Fibroblast of lung (primary cell): ENCODE results near the gene KLHL2. TPM values are rescaled to one million over a fixed set of nuclear protein-coding genes. Genes with fewer than 3 reads are reported as not detected.

Experiments
- DNase-seq, 2 donors: peaks; one replicate each; pipeline versions ENCODE4 v3.0.0 to v3.0.0-alpha.2; 2010; ENCODE audit warnings: low read depth in 2 of 2
- H2AFZ ChIP-seq: 2 replicates; pipeline ENCODE4 v1.5.1; 2012; ENCODE audit warnings: low read length, control low read depth, inconsistent platforms
- H3K27ac ChIP-seq: 2 replicates; pipeline ENCODE4 v1.5.1; 2011; ENCODE audit warnings: low read length, control low read depth; ENCODE audit not compliant: insufficient read depth
- H3K27me3 ChIP-seq: 2 replicates; pipeline ENCODE4 v1.5.1; 2011; ENCODE audit warnings: mild to moderate bottlenecking, low read length; ENCODE audit not compliant: control insufficient read depth, insufficient read depth
- H3K36me3 ChIP-seq: 2 replicates; pipeline ENCODE4 v1.5.1; 2011; ENCODE audit warnings: low read length; ENCODE audit not compliant: control insufficient read depth, insufficient read depth
- H3K4me1 ChIP-seq: 2 replicates; pipeline ENCODE4 v1.5.1; 2011; ENCODE audit warnings: low read length; ENCODE audit not compliant: control insufficient read depth, insufficient read depth; ENCODE audit errors: extremely low read depth
- H3K4me2 ChIP-seq: 2 replicates; pipeline ENCODE4 v1.5.1; 2011; ENCODE audit warnings: low read length, control low read depth; ENCODE audit not compliant: insufficient read depth; ENCODE audit errors: extremely low read depth
- H3K4me3 ChIP-seq, 4 experiments: fragments of 200-600 bp in 1 of 4; sonication (generic) in 1 of 4; replicated peaks in 1 of 4; 2 replicates each; pipeline ENCODE4 v1.5.1; 2011 to 2016; ENCODE audit warnings: low read length in 4 of 4, low read depth in 3 of 4, mild to moderate bottlenecking in 3 of 4, control low read depth in 2 of 4, inconsistent platforms in 1 of 4, mixed read lengths in 1 of 4; ENCODE audit not compliant: insufficient read depth in 1 of 4; ENCODE audit errors: control extremely low read depth in 1 of 4
- H3K79me2 ChIP-seq: 2 replicates; pipeline ENCODE4 v1.5.1; 2012; ENCODE audit warnings: mild to moderate bottlenecking, low read length, inconsistent platforms; ENCODE audit not compliant: control insufficient read depth, insufficient read depth
- H3K9ac ChIP-seq: 2 replicates; pipeline ENCODE4 v1.5.1; 2011; ENCODE audit warnings: mild to moderate bottlenecking, low read length, control low read depth; ENCODE audit not compliant: insufficient read depth
- H3K9me3 ChIP-seq: 2 replicates; pipeline ENCODE4 v1.5.1; 2012; ENCODE audit warnings: low read depth, low read length; ENCODE audit not compliant: control insufficient read depth, insufficient read depth
- H4K20me1 ChIP-seq: 2 replicates; pipeline ENCODE4 v1.5.1; 2011; ENCODE audit warnings: low read length; ENCODE audit not compliant: control insufficient read depth, insufficient read depth; ENCODE audit errors: extremely low read depth
- EZH2 ChIP-seq: IDR thresholded peaks from 2 replicates; pipeline ENCODE4 v1.5.1; 2012; ENCODE audit warnings: low read length, control low read depth, mild to moderate bottlenecking; ENCODE audit errors: missing control alignments
- polyA plus RNA-seq, 2 donors: library from polyadenylated mRNA; depleted of rRNA in 1 of 2; stranded (reverse) in 1 of 2; unstranded in 1 of 2; fragments of >200 nt; gene quantifications; 2 replicates each; pipeline ENCODE4 v1.2.1, GENCODE V29; 2011 to 2012; ENCODE audit warnings: missing spikeins in 1 of 2
- total RNA-seq: library from RNA; depleted of rRNA; stranded (reverse); fragments of >200 nt; gene quantifications from 2 replicates; pipeline ENCODE4 v1.2.1, GENCODE V29; 2014
- TF ChIP-seq, protein P1 (sequence below), 2 donors: IDR thresholded peaks in 1 of 2; conservative IDR thresholded peaks in 1 of 2; 1 replicate in 1 of 2; 2 replicates in 1 of 2; pipeline ENCODE4 v1.5.1; 2011 to 2012; ENCODE audit warnings: low read length in 2 of 2, control low read depth in 1 of 2, inconsistent platforms in 1 of 2, low read depth in 1 of 2, mild to moderate bottlenecking in 1 of 2

KLHL2 gene
- total and polyA plus RNA-seq, 2 donors (not counting 1 experiment from before 2014, with no cell fraction given): 14.5 to 26.1 TPM

GRCh38 chr4:165199722-165200121, 7.6 kb upstream of the KLHL2 start:
- Histone ChIP-seq H3K4me1 (no peaks in the 10 kb centered on the region), H3K9ac (no peak overlapping the region), H3K27me3 (no peaks in the 10 kb centered on the region), H4K20me1 (no peaks in the 10 kb centered on the region), H3K9me3 (no peaks in the 10 kb centered on the region), H3K27ac (no peak overlapping the region), H3K79me2 (no peaks in the 10 kb centered on the region), H3K36me3 (no peaks in the 10 kb centered on the region), H2AFZ (no peak overlapping the region), H3K4me3 (no peak overlapping the region), H3K4me2 (no peak overlapping the region)
- TF ChIP-seq, protein P1, sequence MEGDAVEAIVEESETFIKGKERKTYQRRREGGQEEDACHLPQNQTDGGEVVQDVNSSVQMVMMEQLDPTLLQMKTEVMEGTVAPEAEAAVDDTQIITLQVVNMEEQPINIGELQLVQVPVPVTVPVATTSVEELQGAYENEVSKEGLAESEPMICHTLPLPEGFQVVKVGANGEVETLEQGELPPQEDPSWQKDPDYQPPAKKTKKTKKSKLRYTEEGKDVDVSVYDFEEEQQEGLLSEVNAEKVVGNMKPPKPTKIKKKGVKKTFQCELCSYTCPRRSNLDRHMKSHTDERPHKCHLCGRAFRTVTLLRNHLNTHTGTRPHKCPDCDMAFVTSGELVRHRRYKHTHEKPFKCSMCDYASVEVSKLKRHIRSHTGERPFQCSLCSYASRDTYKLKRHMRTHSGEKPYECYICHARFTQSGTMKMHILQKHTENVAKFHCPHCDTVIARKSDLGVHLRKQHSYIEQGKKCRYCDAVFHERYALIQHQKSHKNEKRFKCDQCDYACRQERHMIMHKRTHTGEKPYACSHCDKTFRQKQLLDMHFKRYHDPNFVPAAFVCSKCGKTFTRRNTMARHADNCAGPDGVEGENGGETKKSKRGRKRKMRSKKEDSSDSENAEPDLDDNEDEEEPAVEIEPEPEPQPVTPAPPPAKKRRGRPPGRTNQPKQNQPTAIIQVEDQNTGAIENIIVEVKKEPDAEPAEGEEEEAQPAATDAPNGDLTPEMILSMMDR (conservative IDR thresholded peaks at IDR 0.05 in 1 of 2, IDR thresholded peaks at IDR 0.05 in 1 of 2; ENCODE audit: low read depth in 1 of 2, low read length in 2 of 2): no peak
- no peak for TF ChIP-seq EZH2
- peak in 1 of 2 donors; percentile 87 for DNase-seq

DNA sequence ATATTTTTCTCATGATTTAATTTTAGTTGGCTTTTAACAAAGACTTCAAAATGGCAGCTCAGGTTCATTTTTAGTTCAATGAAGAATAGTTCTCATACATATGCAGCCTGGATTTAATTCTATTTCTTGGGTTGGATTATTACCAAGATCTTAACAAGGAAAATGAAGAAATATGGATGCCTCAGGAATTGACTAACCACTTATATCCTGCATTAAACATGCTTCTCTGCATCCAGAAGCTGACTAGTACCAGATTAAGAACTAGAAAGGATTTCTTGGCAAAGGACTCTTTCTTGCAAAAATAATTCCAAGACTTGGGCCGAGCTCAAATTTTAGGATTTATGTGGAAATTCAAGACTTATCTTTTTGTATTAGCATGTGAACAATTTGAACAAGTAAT, 5.6 kb upstream of the KLHL2 start:
- no peaks in the 10 kb centered on the region for H4K20me1 ChIP-seq
- no peak overlapping the region for H3K9ac ChIP-seq
- H3K27ac ChIP-seq: no peak overlapping the region
- H2AFZ ChIP-seq: no peak overlapping the region
- peaks cover 2% of the 10 kb centered on the region for H3K4me1 ChIP-seq
- no peak overlapping the region for H3K4me3 ChIP-seq
- no peaks in the 10 kb centered on the region for H3K36me3 ChIP-seq
- H3K79me2 ChIP-seq: no peaks in the 10 kb centered on the region
- peak in 1 of 2 donors; percentile 51 for DNase-seq
- no peaks in the 10 kb centered on the region for H3K27me3 ChIP-seq
- H3K9me3 ChIP-seq: no peaks in the 10 kb centered on the region
- no peak for TF ChIP-seq EZH2
- TF ChIP-seq, protein P1 (conservative IDR thresholded peaks at IDR 0.05 in 1 of 2, IDR thresholded peaks at IDR 0.05 in 1 of 2; ENCODE audit: low read depth in 1 of 2, low read length in 2 of 2): no peak
- H3K4me2 ChIP-seq: no peak overlapping the region

- Histone ChIP-seq H3K36me3 (no peaks in the 10 kb centered on the region), H4K20me1 (no peaks in the 10 kb centered on the region), H3K4me2 (no peak overlapping the region), H2AFZ (no peak overlapping the region), H3K4me1 (peaks cover 2% of the 10 kb centered on the region), H3K4me3 (no peak overlapping the region), H3K9me3 (no peaks in the 10 kb centered on the region), H3K79me2 (peaks cover 3% of the 10 kb centered on the region), H3K27me3 (no peaks in the 10 kb centered on the region), H3K9ac (no peak overlapping the region), H3K27ac (no peak overlapping the region)
- no peak for DNase-seq
- TF ChIP-seq, protein P1 (conservative IDR thresholded peaks at IDR 0.05 in 1 of 2, IDR thresholded peaks at IDR 0.05 in 1 of 2; ENCODE audit: low read depth in 1 of 2, low read length in 2 of 2): no peak
- TF ChIP-seq EZH2: no peak
Measured at GRCh38 chr4:165203541-165204461, 3.6 kb upstream of the KLHL2 start.
